K562 (cell line): Measurements from ENCODE around the gene C10orf90. TPM values are rescaled to one million over a fixed set of nuclear protein-coding genes. Genes with fewer than 3 reads are reported as not detected.

Experiments
- ATAC-seq: fragments of 200-7000 bp; cut with Tn5 transposase; 3 replicates; pipeline ENCODE4 v1.9.1; 2020; ENCODE audit warnings: moderate library complexity
- BruUV-seq: library from RNA; stranded (reverse); fragments of 400-500 nt; replicated peaks from 2 replicates; lab custom pipeline; 2021; lab: Mats Ljungman, UMichigan
- CTCF ChIA-PET: fragments of 300-600 bp; formaldehyde crosslinking; extraction: SDS; loops from one replicate; lab custom pipeline; 2021; ENCODE audit warnings: low intra/inter-chr PET ratio; lab: Yijun Ruan, JAX
- POLR2A ChIA-PET: fragments of 300-600, 350-650 bp; sonication (Branson Sonifier 250); formaldehyde crosslinking; extraction: SDS; loops from one replicate; lab custom pipeline; 2021; ENCODE audit warnings: antibody characterized with exemption, inconsistent platforms; lab: Yijun Ruan, JAX
- DNase-seq, 4 experiments: peaks; one replicate each; pipeline versions ENCODE4 v3.0.0 to v3.0.0-alpha.2; 2011 to 2018; ENCODE audit warnings: low spot score in 3 of 4, mixed read lengths in 3 of 4; ENCODE audit errors: extremely low read depth in 1 of 4
- FAIRE-seq: peaks from 2 replicates; lab custom pipeline; 2011; peaks lifted over from hg19 to GRCh38; lab: Jason Lieb, UNC
- H2AFZ ChIP-seq: 2 replicates; pipeline ENCODE4 v1.6.0; 2011; ENCODE audit warnings: low read depth, low read length, control low read depth, inconsistent platforms
- H3K27ac ChIP-seq: fragments of 200-600 bp; 3 replicates; pipeline ENCODE4 v1.8.0; 2011; ENCODE audit warnings: low read depth, mild to moderate bottlenecking, control low read depth, inconsistent platforms, low read length, moderate library complexity, mixed read lengths; ENCODE audit errors: extremely low read depth
- H3K27me3 ChIP-seq, 2 experiments: fragments of 300-600 bp in 1 of 2; 2 replicates in 1 of 2; 3 replicates in 1 of 2; pipeline versions ENCODE4 v1.6.0 to v1.8.0; 2011; ENCODE audit warnings: inconsistent platforms in 2 of 2, low read length in 2 of 2, mild to moderate bottlenecking in 1 of 2, mixed read lengths in 1 of 2, moderate library complexity in 1 of 2; ENCODE audit not compliant: control insufficient read depth in 2 of 2, insufficient read depth in 2 of 2
- H3K36me3 ChIP-seq: fragments of 300-600 bp; 3 replicates; pipeline ENCODE4 v1.8.0; 2011; ENCODE audit warnings: mild to moderate bottlenecking, low read length, inconsistent platforms; ENCODE audit not compliant: control insufficient read depth, insufficient read depth
- H3K4me1 ChIP-seq, 2 experiments: fragments of 200-600 bp in 1 of 2; replicated peaks in 1 of 2; 2 replicates in 1 of 2; 3 replicates in 1 of 2; pipeline versions ENCODE4 v1.5.1 to v1.8.0; 2011; ENCODE audit warnings: inconsistent platforms in 2 of 2, low read length in 2 of 2, mild to moderate bottlenecking in 1 of 2, mixed read lengths in 1 of 2, moderate library complexity in 1 of 2; ENCODE audit not compliant: control insufficient read depth in 2 of 2, insufficient read depth in 2 of 2
- H3K4me2 ChIP-seq: 2 replicates; pipeline ENCODE4 v1.6.1; 2011; ENCODE audit warnings: low read length, control low read depth, inconsistent platforms, mixed read lengths; ENCODE audit not compliant: insufficient read depth
- H3K4me3 ChIP-seq: fragments of 200-600 bp; sonication (generic), shearing (Covaris generic); 2 replicates; pipeline ENCODE4 v1.5.1; 2016; ENCODE audit warnings: control low read depth, inconsistent platforms
- H3K79me2 ChIP-seq: fragments of 200-600 bp; 3 replicates; pipeline ENCODE4 v1.8.0; 2011; ENCODE audit warnings: low read length, inconsistent platforms; ENCODE audit not compliant: control insufficient read depth, insufficient read depth
- H3K9ac ChIP-seq, 2 experiments: 2 replicates each; pipeline versions ENCODE4 v1.6.0 to v1.6.1; 2011; ENCODE audit warnings: low read depth in 2 of 2, low read length in 2 of 2, control low read depth in 1 of 2, inconsistent platforms in 1 of 2, mild to moderate bottlenecking in 1 of 2, mixed read lengths in 1 of 2; ENCODE audit not compliant: insufficient read depth in 1 of 2
- H3K9me1 ChIP-seq: one replicate; pipeline ENCODE4 v1.6.0; 2011; ENCODE audit warnings: inconsistent platforms, mild to moderate bottlenecking, low read length, moderate library complexity; ENCODE audit not compliant: control insufficient read depth, insufficient read depth
- H3K9me3 ChIP-seq: replicated peaks from 2 replicates; pipeline ENCODE4 v1.5.1; 2011; ENCODE audit warnings: low read depth, low read length, inconsistent platforms; ENCODE audit not compliant: control insufficient read depth, insufficient read depth
- H4K20me1 ChIP-seq: replicated peaks from 2 replicates; pipeline ENCODE4 v1.6.1; 2011; ENCODE audit warnings: low read length, inconsistent platforms, mixed read lengths; ENCODE audit not compliant: control insufficient read depth, insufficient read depth
- MTA2 ChIP-seq: fragments of 450-650 bp; IDR thresholded peaks from 2 replicates; pipeline ENCODE4 v1.6.1; 2016; ENCODE audit warnings: low read depth
- ZNF696 ChIP-seq: fragments of 250-450 bp; sonication (Bioruptor Pico); conservative IDR thresholded peaks from 2 replicates; pipeline ENCODE4 v1.4.0; 2020; ENCODE audit warnings: mild to moderate bottlenecking, moderate library complexity
- ZNF79 ChIP-seq: fragments of 250-450 bp; sonication (Bioruptor Pico); IDR thresholded peaks from 2 replicates; pipeline ENCODE4 v1.4.0; 2020; ENCODE audit warnings: low read depth, mild to moderate bottlenecking, moderate library complexity
- WGBS: fragments of 100-300 bp; shearing (Covaris generic); methylation state at CpG from one replicate; pipeline ENCODE4 v1.1.6; 2016; ENCODE audit warnings: low coverage, mixed read lengths; ENCODE audit not compliant: insufficient coverage; ENCODE audit errors: missing lambda C conversion rate; 5-methylcytosine and 5-hydroxymethylcytosine counted together
- in situ Hi-C: fragments of 300-500 bp; cut with MboI; formaldehyde crosslinking; loops from 4 replicates; pipeline ENCODE4 v1.15.0; 2018; ENCODE audit warnings: inconsistent platforms, mixed read lengths
- intact Hi-C: fragments of 100-400 bp; cut with micrococcal nuclease; formaldehyde crosslinking; loops from 2 replicates; pipeline ENCODE4 v1.14.2; 2022
- polyA plus RNA-seq, 8 experiments: library from polyadenylated mRNA; depleted of rRNA in 4 of 8; stranded (reverse) in 5 of 8; unstranded in 3 of 8; fragments of >200 nt; fragmentation: Nextera tagmentation in 2 of 8; fragmentation: Illumina TruSeq in 1 of 8; extraction: Ambion mirVana in 2 of 8; extraction: Trizol in 1 of 8; gene quantifications; 2 replicates each; pipeline versions ENCODE4 v1.2.1 to v1.2.3, GENCODE V29; 2011 to 2014; ENCODE audit warnings: inconsistent platforms in 1 of 8, missing spikeins in 1 of 8
- total RNA-seq, 7 experiments: library from RNA; depleted of rRNA in 6 of 7; stranded (reverse); fragments of >200 nt in 6 of 7; fragmentation: Illumina TruSeq in 2 of 7; extraction: Trizol in 2 of 7; gene quantifications; 2 replicates each; pipeline versions ENCODE4 v1.2.1 to v1.2.3, GENCODE V29; 2011 to 2021; ENCODE audit warnings: low replicate concordance in 1 of 7
- TF ChIP-seq, protein P1 (sequence below): fragments of 250-450 bp; sonication (Bioruptor Pico); IDR thresholded peaks from 2 replicates; pipeline ENCODE4 v1.4.0; 2020; ENCODE audit warnings: mild to moderate bottlenecking, moderate library complexity
- TF ChIP-seq, protein P2 (sequence below), 2 experiments: fragments of 450-650 bp in 1 of 2; sonication (generic) in 1 of 2; formaldehyde crosslinking; conservative IDR thresholded peaks; 2 replicates each; pipeline versions ENCODE4 v1.4.0 to v1.8.1; 2020 to 2022; ENCODE audit warnings: mild to moderate bottlenecking in 1 of 2, missing genetic modification reagents in 1 of 2
- TF ChIP-seq, protein P3 (sequence below): IDR thresholded peaks from 2 replicates; pipeline ENCODE4 v1.6.1; 2016; ENCODE audit warnings: missing genetic modification characterization, missing compliant biosample characterization

C10orf90 gene
- total and polyA plus RNA-seq, 9 of the 15 experiments (the other 6 are each of a cell fraction or from before 2014, with no cell fraction given), result not detected

DNA sequence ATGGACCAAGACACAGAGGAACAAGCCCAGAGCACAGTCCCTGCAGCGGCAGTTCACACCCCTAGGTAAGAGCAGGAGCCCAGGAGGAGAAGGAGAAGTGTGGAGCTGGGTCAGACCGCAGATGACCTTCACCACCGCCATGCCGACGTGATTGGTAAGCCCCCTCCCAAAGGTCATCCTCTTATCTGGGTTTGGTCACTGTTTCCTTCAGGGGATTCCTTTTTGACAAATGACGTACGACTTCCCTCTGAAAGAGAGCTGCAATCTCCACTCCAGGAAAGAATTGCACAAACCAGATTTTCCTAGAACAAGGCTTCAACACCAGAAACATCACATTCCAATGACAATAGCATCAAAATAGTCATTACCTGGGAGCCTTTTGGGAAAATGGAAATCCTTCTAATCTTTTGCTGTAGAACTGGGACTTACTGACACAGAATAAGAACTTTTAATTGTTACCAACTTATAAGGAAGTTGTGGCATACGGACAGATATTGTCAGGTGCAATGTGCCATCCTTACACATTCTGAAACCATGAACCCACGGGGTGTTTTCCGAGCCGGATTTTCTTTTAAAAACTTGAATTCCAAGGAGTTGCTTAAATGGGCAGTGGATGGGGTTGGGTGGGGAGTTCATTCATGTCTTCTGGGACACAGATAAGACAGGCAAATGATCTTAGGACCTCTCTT, 261.4 kb downstream of the C10orf90 start (continued):
- TF ChIP-seq, protein P1, sequence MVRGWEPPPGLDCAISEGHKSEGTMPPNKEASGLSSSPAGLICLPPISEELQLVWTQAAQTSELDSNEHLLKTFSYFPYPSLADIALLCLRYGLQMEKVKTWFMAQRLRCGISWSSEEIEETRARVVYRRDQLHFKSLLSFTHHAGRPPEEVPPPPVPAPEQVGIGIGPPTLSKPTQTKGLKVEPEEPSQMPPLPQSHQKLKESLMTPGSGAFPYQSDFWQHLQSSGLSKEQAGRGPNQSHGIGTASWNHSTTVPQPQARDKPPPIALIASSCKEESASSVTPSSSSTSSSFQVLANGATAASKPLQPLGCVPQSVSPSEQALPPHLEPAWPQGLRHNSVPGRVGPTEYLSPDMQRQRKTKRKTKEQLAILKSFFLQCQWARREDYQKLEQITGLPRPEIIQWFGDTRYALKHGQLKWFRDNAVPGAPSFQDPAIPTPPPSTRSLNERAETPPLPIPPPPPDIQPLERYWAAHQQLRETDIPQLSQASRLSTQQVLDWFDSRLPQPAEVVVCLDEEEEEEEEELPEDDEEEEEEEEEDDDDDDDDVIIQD, result no peak
- TF ChIP-seq ZNF79 (CRISPR knock-in tag), result no peak
- TF ChIP-seq, protein P2, sequence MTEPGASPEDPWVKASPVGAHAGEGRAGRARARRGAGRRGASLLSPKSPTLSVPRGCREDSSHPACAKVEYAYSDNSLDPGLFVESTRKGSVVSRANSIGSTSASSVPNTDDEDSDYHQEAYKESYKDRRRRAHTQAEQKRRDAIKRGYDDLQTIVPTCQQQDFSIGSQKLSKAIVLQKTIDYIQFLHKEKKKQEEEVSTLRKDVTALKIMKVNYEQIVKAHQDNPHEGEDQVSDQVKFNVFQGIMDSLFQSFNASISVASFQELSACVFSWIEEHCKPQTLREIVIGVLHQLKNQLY (CRISPR knock-in tag; conservative IDR thresholded peaks at IDR 0.05), result no peak

DNA sequence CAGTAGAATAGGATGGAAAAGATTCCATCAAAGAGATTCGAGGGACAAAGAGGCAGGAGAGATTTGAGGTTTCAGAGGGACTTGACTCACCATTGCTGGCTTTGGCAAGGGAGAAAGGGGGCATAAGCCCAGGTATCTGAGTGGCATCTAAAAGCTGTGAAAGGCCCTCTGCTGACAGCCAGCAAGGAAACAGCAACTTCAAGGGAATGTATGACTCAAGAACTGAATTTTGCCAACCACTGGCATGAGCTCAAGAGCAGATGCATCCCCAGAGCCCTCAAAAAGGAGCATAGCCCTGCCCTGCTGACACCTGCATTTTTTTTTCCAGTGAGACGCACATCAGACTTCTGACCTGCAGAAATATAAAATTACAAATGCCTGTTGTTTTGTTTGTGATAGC, 262.7 kb downstream of the C10orf90 start:
- Histone ChIP-seq H2AFZ (no peak overlapping the region), H3K79me2 (no peaks in the 10 kb centered on the region), H4K20me1 (no peaks in the 10 kb centered on the region), H3K4me2 (no peak overlapping the region), H3K4me1 (no peaks in the 10 kb centered on the region), H3K36me3 (no peaks in the 10 kb centered on the region), H3K9me3 (no peaks in the 10 kb centered on the region), H3K9me1 (no peaks in the 10 kb centered on the region), H3K27ac (no peak overlapping the region), H3K27me3 (peaks cover 0 to 5% of the 10 kb centered on the region in 2 experiments; a peak in 2 of 5 replicates), H3K4me3 (no peak overlapping the region), H3K9ac (no peak overlapping the region)
- in situ Hi-C loops, result no loop called here
- TF ChIP-seq ZNF696 (CRISPR knock-in tag) (no peak), MTA2 (no peak)
- TF ChIP-seq, protein P3, sequence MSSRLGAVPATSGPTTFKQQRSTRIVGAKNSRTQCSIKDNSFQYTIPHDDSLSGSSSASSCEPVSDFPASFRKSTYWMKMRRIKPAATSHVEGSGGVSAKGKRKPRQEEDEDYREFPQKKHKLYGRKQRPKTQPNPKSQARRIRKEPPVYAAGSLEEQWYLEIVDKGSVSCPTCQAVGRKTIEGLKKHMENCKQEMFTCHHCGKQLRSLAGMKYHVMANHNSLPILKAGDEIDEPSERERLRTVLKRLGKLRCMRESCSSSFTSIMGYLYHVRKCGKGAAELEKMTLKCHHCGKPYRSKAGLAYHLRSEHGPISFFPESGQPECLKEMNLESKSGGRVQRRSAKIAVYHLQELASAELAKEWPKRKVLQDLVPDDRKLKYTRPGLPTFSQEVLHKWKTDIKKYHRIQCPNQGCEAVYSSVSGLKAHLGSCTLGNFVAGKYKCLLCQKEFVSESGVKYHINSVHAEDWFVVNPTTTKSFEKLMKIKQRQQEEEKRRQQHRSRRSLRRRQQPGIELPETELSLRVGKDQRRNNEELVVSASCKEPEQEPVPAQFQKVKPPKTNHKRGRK (tag), result no peak
- POLR2A ChIA-PET, result no interaction called here
- CTCF ChIA-PET, result no interaction called here
- WGBS, result 0% methylated on average over 2 of the region's 2 CpGs
- no TSS peak for BruUV-seq
- DNase-seq (no peak), FAIRE-seq (no peak), ATAC-seq (no peak)
- intact Hi-C loops, result loop anchor here (10.0 kb wide), 1 partner anchor 223 kb away; no protein-coding TSS in a partner anchor
